Glomerular visceral epithelial cell (primary cell): ENCODE measurements around the gene C1orf105.
A peak's percentile ranks its signal among the peaks of the same experiment; 100 is the strongest.

Experiments used
- DNase-seq: peaks from one replicate; pipeline ENCODE4 v3.0.0-alpha.2; 2016; ENCODE audit errors: extremely low spot score

The C1orf105 gene

GRCh38 chr1:172397221-172397620 is 23.3 kb upstream of the C1orf105 start:
- DNase-seq = peak; percentile 37

DNA sequence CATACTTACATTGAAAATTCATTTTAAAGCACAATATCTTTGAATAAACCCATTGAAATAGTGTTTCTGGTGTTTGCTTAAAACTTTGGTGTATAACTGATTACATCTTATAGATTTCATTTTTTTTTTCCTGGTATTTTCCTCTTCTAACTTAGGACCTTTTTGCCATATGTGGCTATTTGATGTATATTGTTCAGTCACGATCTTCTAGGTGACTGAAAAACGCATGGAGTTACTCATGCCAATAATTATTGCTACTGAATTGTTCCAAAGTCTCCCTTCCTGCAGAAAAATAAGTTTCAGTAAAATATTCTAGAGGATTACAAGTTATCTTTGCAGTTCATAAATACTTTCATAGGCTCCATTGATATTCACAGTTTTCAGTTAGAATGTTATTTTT is 22.9 kb upstream of the C1orf105 start:
- DNase-seq = no peak

GRCh38 chr1:172398193-172398592 is 22.3 kb upstream of the C1orf105 start:
- no peak for DNase-seq

GRCh38 chr1:172398970-172399755 is 21.3 kb upstream of the C1orf105 start:
- peak; percentile 85 for DNase-seq

- DNase-seq = no peak
Measured at GRCh38 chr1:172399756-172400721, 20.4 kb upstream of the C1orf105 start.

DNA sequence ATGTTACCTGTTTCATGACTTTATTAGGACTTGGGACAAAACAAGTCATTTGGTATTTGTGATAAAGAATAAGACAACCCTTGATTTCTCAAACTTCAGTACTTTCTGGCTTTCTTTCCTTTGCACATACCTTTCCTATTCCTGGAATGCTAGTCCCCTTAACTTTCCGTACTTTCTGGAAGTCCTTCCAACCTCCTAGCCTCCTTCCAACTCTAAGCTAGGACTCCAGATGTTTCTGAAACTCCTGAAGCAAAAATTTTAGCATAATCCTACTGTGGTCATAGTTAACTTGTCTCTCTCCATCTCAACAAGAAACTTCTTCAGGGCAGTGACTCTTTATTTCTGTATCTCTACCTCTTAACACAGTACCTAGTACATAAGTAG is 19.8 kb upstream of the C1orf105 start:
- DNase-seq = no peak

- no peak for DNase-seq
Measured at GRCh38 chr1:172401477-172401876, 19.0 kb upstream of the C1orf105 start.

DNA sequence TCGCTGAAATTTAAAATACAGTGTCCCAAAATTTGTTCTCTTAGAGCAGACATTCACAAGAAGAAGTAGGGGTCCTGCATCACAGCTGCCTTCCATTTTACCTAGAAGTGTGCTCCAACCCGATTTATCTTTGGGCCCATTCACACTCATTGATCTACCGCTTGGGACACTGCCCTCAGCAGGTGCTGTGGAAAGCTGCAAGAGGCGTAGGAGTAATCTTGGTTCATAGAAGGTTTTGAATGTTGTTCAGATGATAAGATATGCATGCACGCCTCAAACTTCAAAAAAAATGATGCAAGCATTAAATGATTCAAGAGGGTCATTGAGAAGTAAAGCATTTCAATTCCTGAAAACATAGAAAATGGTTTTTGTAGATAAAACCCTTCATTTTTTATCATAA is 18.6 kb upstream of the C1orf105 start:
- DNase-seq = no peak

DNA sequence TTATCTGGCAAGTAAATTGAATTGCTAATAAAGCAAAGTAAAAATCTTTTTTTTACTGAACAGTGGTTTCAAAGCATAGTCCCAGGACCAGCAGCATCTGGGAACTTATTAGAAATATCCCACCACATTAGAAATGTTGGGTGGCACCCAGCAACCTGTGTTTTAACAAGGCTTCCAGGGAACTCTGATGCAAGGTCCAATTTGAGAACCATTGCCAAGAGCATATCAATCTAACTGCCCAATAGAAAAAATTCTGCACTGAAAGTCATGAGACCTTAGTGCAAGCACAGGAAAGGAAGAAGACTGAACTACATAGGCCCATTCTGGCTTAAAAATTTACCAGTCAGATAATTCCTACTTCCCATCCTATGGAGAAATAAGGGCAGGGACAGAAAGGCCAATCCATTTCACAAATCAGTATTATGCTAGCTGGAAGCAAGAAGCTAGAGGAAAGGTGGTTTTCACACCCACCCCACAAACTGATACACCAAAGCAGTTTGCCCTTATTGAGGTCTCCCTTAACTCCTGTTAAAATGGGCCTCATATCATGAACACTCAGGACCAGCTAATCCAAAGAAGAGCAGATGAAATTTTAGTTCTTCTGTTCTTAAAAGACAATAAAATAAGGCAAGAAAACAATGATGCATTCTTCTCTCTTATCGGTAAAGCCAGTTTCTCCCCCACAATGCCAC is 17.5 kb upstream of the C1orf105 start:
- no peak for DNase-seq

DNA sequence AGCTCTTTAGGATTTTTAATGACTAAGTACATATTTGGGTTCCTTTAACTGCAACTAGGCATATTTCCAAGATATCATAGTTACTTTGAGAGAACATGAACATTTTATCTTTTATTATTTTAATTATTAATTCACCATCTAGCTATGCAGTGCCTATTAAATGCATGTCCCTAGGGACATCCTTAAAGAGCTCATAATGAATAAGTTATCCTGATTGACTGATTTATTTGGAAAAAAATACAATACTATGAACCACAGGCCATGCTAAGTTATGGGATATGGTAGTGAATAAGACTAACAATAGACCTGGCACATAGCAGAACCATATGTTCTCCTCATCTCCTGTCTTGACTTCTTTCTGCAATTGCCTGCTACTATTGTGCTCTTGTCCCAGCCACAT is 16.4 kb upstream of the C1orf105 start:
- no peak for DNase-seq

- no peak for DNase-seq
Measured at GRCh38 chr1:172405912-172406311, 14.6 kb upstream of the C1orf105 start.

- DNase-seq = no peak
Measured at GRCh38 chr1:172406968-172407367, 13.5 kb upstream of the C1orf105 start.

- no peak for DNase-seq
Measured at GRCh38 chr1:172408958-172409357, 11.5 kb upstream of the C1orf105 start.

DNA sequence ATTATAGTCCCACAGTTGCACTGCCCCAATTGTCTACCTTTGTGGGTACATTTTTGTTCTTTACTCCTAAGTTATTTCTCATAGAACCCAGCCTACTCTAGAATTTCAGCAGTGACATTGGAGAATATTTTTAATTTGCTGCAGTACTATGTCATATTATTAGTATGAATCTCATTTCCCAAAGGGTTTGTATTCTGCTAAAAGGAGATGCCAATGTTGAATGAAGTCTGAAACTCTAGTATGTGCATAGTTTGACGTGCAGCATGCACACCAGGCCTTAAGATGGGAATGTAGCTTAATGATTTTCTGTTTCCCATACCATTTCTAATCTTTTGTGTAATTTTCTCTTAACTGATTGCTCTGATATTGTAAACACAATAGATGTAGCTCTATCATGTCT is 10.5 kb upstream of the C1orf105 start:
- DNase-seq = no peak

DNA sequence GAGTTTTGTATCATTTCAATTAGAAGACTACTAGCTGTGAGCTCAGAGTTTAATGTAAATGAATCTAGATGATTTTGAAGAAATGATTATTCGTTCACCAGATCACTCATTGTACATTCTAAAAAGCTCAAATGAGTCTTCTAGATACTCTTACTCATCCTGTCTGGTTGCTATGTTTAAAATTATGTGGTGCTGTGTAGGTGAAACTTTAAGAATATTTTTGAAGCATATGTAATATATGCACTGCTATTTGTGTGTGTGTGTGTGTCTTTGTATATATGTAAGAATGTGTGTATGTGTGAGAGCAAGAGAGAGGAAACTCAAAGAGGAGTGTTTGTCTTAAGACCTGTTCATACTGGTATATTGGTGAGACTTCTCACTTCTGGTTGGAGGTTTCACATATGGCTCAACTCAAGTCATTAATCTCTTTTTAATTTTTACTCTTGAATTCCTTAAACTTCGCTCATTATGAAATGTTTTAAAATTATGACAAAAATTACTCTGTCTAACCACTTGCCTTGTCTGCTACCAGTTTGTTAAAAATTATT is 8.6 kb upstream of the C1orf105 start:
- DNase-seq = no peak

GRCh38 chr1:172414331-172414730 is 6.2 kb upstream of the C1orf105 start:
- DNase-seq = peak; percentile 51

DNA sequence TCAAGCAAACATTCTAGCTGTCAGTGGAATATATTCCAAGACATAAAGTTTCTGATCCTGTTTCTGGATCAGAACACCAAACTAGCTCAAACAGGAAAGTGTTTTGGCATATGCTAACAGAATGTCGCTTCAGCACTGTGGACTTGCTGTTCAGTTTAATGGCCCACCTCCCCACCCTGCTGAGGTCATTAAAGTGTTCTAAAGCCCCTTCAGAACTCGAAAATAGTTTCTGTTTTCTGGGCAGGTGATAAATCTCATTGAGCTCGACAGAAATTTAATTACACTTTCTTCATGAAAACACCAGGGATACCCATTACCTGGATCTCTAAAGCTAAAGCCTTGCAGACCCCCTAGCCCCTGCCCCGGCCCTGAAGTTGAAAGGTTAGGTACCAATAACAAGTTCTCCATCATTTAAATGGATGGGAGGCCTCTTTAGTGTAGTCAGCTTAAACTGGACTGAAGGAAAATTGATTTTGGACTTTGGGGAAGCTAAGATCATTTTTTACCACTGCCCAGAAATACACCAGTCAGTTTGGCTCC is 3.9 kb upstream of the C1orf105 start:
- no peak for DNase-seq

GRCh38 chr1:172417557-172417956 is 2.9 kb upstream of the C1orf105 start:
- peak; percentile 60 for DNase-seq

DNA sequence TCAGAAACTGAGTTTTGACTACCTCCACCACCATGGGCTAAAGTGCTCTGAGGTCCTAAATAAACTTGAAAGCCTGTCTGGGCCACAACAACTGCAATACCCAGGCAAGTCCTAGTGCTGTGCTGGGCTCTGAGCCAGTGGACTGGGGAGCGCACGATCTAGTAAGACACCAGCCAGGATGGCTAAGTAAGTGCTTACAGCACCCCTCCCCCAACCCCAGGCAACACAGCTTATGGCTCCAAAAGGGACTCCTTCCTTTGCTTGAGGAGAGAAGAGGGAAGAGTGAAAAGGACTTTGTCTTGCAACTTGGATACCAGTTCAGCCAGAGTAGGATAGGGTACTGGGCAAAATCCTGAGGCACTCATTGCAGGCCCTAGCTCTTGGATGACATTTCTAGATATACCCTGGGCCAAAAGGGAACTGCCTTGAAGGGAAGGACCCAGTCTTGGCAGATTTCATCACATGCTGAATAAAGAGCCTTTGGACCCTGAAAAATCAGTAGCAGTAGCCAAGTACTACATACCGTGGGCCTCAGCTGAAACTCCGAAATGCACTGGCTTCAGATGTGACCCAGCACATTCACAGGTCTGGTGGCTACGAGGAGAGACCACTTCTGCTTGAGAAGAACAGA is 1.6 kb downstream of the C1orf105 start:
- DNase-seq = no peak

DNA sequence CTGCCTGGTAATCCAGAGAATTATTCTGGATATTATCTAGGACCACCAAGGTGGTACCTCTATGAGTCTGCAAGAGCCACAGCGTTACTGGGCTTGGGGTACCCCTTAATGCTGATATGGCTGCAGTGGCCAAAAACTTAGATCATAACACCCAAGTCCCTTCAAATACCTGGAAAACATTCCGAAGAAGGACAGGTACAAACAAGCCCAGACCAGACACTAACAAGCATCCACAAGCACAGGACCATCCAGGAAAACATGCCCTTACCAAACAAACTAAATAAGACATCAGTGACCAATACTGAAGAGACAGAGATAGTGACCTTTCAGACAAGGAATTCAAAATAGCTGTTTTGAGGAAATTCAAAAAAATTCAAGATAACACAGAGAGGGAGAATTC is 2.9 kb downstream of the C1orf105 start:
- no peak for DNase-seq

- DNase-seq = no peak
Measured at GRCh38 chr1:172425339-172425738, 4.9 kb downstream of the C1orf105 start.
